Duodenal mucosa (tissue), 2 donors: ENCODE data around the gene TMEM232.
"Not testable (repeated sequence)": the region's sequence is repeated elsewhere in the genome, so short reads cannot be mapped to it uniquely, and the experiment has no call there.

Experiments used
- H3K27ac ChIP-seq: one replicate; pipeline ENCODE4 v1.7.0; 2013; ENCODE audit warnings: low read depth, low read length
- H3K27me3 ChIP-seq, 2 donors: one replicate each; pipeline ENCODE4 v1.7.0; 2013; ENCODE audit warnings: low read length in 2 of 2, control low read depth in 1 of 2; ENCODE audit not compliant: insufficient read depth in 2 of 2, control insufficient read depth in 1 of 2
- H3K36me3 ChIP-seq, 2 donors: one replicate each; pipeline ENCODE4 v1.7.0; 2013; ENCODE audit warnings: low read length in 2 of 2, control low read depth in 1 of 2; ENCODE audit not compliant: insufficient read depth in 2 of 2, control insufficient read depth in 1 of 2
- H3K4me1 ChIP-seq, 2 donors: one replicate each; pipeline ENCODE4 v1.7.0; 2013; ENCODE audit warnings: low read length in 2 of 2, control low read depth in 1 of 2; ENCODE audit not compliant: insufficient read depth in 2 of 2, control insufficient read depth in 1 of 2
- H3K4me3 ChIP-seq, 2 donors: one replicate each; pipeline ENCODE4 v1.7.0; 2013; ENCODE audit warnings: low read length in 2 of 2, low read depth in 1 of 2
- H3K9ac ChIP-seq, 2 donors: one replicate each; pipeline ENCODE4 v1.7.0; 2013; ENCODE audit warnings: low read length in 2 of 2, low read depth in 1 of 2
- H3K9me3 ChIP-seq, 2 donors: one replicate each; pipeline ENCODE4 v1.7.0; 2013; ENCODE audit warnings: low read length in 2 of 2, control low read depth in 1 of 2; ENCODE audit not compliant: control insufficient read depth in 1 of 2

The TMEM232 gene

GRCh38 chr5:110681953-110682352 lies 44.5 kb downstream of the TMEM232 start:
- Histone ChIP-seq H3K9me3 (no peaks in the 10 kb centered on the region), H3K27me3 (no peaks in the 10 kb centered on the region), H3K27ac (no peak overlapping the region), H3K36me3 (no peaks in the 10 kb centered on the region), H3K4me3 (no peak overlapping the region), H3K4me1 (no peaks in the 10 kb centered on the region), H3K9ac (no peak overlapping the region)

- no peaks in the 10 kb centered on the region for H3K36me3 ChIP-seq
- H3K27me3 ChIP-seq, result no peaks in the 10 kb centered on the region
- H3K9me3 ChIP-seq, result no peaks in the 10 kb centered on the region
- no peaks in the 10 kb centered on the region for H3K4me1 ChIP-seq
- H3K4me3 ChIP-seq, result no peak overlapping the region
- H3K27ac ChIP-seq, result no peak overlapping the region
- H3K9ac ChIP-seq, result no peak overlapping the region
These were observed 45.4 kb downstream of the TMEM232 start for GRCh38 chr5:110681109-110681508.

- H3K36me3 ChIP-seq, H3K9me3 ChIP-seq, H3K4me1 ChIP-seq, H3K9ac ChIP-seq, H3K27ac ChIP-seq, H3K4me3 ChIP-seq, H3K27me3 ChIP-seq: not testable (repeated sequence)
These were observed 49.9 kb downstream of the TMEM232 start for GRCh38 chr5:110676554-110676953.

GRCh38 chr5:110665184-110665726 lies 61.2 kb downstream of the TMEM232 start:
- H3K36me3 ChIP-seq, result no peaks in the 10 kb centered on the region
- no peaks in the 10 kb centered on the region for H3K9me3 ChIP-seq
- H3K27ac ChIP-seq, result no peak overlapping the region
- H3K9ac ChIP-seq, result no peak overlapping the region
- no peak overlapping the region for H3K4me3 ChIP-seq
- no peaks in the 10 kb centered on the region for H3K4me1 ChIP-seq
- H3K27me3 ChIP-seq, result no peaks in the 10 kb centered on the region

- Histone ChIP-seq H3K27ac (no peak overlapping the region), H3K4me3 (no peak overlapping the region), H3K9me3 (no peaks in the 10 kb centered on the region), H3K9ac (no peak overlapping the region), H3K27me3 (no peaks in the 10 kb centered on the region), H3K4me1 (no peaks in the 10 kb centered on the region), H3K36me3 (no peaks in the 10 kb centered on the region)
These were observed 62.9 kb downstream of the TMEM232 start for GRCh38 chr5:110663525-110663924.

GRCh38 chr5:110658006-110658405 lies 68.5 kb downstream of the TMEM232 start:
- Histone ChIP-seq H3K9me3 (no peaks in the 10 kb centered on the region), H3K4me1 (no peaks in the 10 kb centered on the region), H3K27me3 (no peaks in the 10 kb centered on the region), H3K9ac (no peak overlapping the region), H3K36me3 (no peaks in the 10 kb centered on the region), H3K27ac (no peak overlapping the region), H3K4me3 (no peak overlapping the region)

GRCh38 chr5:110653231-110653970 lies 73.1 kb downstream of the TMEM232 start:
- no peak overlapping the region for H3K27ac ChIP-seq
- no peaks in the 10 kb centered on the region for H3K4me1 ChIP-seq

GRCh38 chr5:110651507-110651906 lies 75.0 kb downstream of the TMEM232 start:
- H3K9ac ChIP-seq, result no peak overlapping the region
- H3K9me3 ChIP-seq, result no peaks in the 10 kb centered on the region

More at GRCh38 chr5:110653231-110653970, 73.1 kb downstream of the TMEM232 start:
- Histone ChIP-seq H3K9ac (no peak overlapping the region), H3K9me3 (no peaks in the 10 kb centered on the region), H3K36me3 (no peaks in the 10 kb centered on the region), H3K4me3 (no peak overlapping the region), H3K27me3 (no peaks in the 10 kb centered on the region)

GRCh38 chr5:110644357-110644756 lies 82.1 kb downstream of the TMEM232 start:
- no peaks in the 10 kb centered on the region for H3K27me3 ChIP-seq
- no peaks in the 10 kb centered on the region for H3K36me3 ChIP-seq
- no peaks in the 10 kb centered on the region for H3K4me1 ChIP-seq
- no peaks in the 10 kb centered on the region for H3K9me3 ChIP-seq
- H3K4me3 ChIP-seq, result no peak overlapping the region
- H3K27ac ChIP-seq, result no peak overlapping the region
- H3K9ac ChIP-seq, result no peak overlapping the region

More at GRCh38 chr5:110651507-110651906, 75.0 kb downstream of the TMEM232 start:
- H3K4me1 ChIP-seq, result no peaks in the 10 kb centered on the region
- no peaks in the 10 kb centered on the region for H3K36me3 ChIP-seq
- no peak overlapping the region for H3K4me3 ChIP-seq
- H3K27me3 ChIP-seq, result no peaks in the 10 kb centered on the region
- no peak overlapping the region for H3K27ac ChIP-seq

GRCh38 chr5:110638970-110639902 lies 87.2 kb downstream of the TMEM232 start:
- Histone ChIP-seq H3K9ac (no peak overlapping the region), H3K4me3 (no peak overlapping the region)

More at GRCh38 chr5:110638970-110639902, 87.2 kb downstream of the TMEM232 start:
- no peaks in the 10 kb centered on the region for H3K27me3 ChIP-seq
- H3K4me1 ChIP-seq, result no peaks in the 10 kb centered on the region
- H3K27ac ChIP-seq, result no peak overlapping the region
- H3K9me3 ChIP-seq, result no peaks in the 10 kb centered on the region
- H3K36me3 ChIP-seq, result no peaks in the 10 kb centered on the region
